GF-D8 (cell line): ENCODE measurements around the gene CRYGS.
"Not testable (repeated sequence)": the region's sequence is repeated elsewhere in the genome, so short reads cannot be mapped to it uniquely, and the experiment has no call there.

Source experiments
- DNase-seq: peaks from one replicate; lab custom pipeline; 2025; lab: John Stamatoyannopoulos, UW

CRYGS gene

DNA sequence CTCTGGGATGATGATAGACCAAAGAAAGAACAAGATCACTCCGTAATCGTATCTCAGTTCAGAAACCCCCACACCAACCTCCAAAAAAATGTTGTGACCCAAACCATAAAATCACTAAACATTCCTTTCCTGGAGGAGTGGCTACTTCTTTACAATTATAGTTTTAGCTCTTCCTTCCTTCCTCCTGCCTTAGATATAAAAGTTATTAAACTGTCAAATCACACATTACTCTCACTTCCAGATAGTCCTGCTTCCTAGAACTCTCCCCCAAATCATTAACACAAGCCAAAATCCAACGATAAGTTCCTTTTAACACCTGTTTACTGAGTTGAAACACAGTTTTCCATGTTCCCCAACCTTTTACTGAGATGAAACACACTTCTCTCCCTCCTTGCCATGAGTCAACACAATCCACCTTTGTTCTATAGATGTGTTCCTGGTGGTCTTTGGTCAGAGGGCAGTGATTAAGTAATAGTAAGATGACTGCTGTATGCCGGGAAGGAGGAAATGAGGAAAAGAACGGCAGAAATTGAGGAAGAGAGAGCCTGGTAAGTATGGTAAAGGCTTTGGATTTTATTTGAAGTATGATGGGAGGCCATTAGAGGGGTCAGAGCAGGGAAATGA lies 8.3 kb upstream of the CRYGS start:
- no peak for DNase-seq

DNA sequence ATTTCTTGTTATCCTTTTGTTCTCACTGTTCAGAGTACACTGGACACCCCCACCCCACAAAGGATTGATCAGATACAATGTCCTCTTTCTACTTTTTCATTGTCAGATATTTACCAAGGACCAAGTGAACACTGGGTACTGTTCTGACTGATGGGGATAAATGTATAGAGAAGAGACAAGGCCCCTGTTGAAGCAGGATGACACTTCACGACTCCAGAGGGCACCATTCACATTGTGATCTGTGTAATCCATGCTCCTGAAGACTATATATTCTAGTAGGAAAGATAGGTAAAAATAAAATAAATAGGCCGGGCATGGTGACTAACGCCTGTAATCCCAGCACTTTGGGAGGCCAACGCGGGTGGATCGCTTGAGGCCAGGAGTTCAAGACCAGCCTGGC lies 7.2 kb upstream of the CRYGS start:
- DNase-seq = no peak

DNA sequence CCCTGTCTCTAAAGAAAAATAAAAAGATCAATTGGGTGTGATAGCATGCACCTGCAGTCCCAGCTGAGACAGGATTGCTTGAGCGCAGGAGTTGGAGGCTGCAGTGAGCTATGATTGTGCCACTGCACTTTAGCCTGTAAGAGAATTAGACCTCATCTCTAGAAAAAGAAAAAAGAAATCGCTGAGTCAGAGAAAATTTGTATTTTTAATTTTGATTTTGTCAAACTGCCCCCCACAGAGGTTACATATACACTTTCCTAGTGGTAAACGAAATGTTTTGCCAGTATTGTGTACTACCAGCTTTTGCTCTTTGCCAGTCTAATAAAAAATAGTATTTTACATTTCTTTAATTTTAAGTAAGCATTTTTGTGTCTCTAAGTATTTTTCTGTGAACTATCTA lies 5.3 kb upstream of the CRYGS start:
- DNase-seq = no peak

DNA sequence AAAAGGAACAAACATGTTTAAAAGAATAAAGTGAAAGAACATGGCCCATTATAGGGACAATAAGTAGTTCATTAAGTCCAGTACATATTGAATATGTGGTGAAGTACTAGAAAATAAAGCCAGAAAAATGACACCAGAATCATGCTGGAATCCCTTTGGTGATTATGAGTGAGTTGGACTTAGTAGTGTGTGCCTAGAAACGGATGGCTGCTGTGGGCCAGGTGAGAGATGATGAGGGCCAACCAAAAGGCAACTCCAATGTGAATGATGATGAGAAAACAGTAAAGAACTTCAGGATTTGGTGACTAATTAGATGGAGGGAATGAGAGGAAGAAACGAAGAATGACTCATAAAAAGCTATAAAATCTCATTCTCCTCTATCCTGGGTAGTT lies 3.3 kb downstream of the CRYGS start:
- no peak for DNase-seq

DNA sequence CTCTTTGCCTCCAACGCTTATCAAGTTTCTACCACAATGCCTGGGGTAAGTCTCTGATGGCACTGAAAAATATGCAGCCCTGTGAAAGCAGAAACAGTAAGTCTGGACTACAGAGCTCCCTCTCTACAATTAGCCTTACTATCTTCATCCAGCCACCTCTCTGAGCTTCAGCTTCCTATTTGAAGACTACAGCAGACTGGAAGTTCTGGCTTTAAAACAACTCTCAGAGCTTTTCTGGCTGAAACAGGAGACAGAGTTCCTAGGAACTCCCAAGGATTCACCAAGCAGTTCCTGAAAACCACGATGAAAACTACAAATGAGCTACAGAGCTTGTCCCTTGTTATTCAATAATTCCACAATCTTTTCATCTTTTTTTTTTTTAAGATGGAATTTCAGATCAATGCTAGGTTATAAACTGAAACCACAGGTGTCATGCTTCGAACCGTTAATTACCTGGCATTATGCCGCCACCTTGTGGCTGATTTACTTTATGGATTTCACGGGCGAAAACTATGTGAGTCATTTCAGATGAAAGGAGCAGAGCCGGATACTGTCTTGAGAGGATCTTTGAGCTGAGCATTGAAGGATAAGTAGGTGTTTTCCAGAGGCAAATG lies 3.9 kb downstream of the CRYGS start:
- peak; percentile 35 for DNase-seq

DNA sequence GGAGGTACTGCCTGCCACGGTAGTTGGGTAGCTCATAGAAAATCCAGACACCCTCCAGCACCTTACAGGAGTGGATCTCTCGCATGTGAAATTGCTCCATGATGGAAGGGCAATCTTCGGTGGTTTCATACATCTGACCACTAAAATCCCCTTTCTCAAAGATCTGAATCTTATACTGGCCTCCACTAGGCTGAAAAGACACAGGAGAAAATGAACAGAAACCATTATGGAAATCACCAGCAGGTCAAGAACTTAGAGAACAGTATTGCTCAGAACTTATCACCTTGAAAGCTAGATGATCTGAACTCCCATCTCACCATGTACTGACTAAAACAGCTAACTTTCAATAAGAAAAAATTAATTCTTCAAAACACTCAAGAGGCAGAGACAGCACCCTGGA lies 5.4 kb downstream of the CRYGS start:
- DNase-seq = no peak

DNA sequence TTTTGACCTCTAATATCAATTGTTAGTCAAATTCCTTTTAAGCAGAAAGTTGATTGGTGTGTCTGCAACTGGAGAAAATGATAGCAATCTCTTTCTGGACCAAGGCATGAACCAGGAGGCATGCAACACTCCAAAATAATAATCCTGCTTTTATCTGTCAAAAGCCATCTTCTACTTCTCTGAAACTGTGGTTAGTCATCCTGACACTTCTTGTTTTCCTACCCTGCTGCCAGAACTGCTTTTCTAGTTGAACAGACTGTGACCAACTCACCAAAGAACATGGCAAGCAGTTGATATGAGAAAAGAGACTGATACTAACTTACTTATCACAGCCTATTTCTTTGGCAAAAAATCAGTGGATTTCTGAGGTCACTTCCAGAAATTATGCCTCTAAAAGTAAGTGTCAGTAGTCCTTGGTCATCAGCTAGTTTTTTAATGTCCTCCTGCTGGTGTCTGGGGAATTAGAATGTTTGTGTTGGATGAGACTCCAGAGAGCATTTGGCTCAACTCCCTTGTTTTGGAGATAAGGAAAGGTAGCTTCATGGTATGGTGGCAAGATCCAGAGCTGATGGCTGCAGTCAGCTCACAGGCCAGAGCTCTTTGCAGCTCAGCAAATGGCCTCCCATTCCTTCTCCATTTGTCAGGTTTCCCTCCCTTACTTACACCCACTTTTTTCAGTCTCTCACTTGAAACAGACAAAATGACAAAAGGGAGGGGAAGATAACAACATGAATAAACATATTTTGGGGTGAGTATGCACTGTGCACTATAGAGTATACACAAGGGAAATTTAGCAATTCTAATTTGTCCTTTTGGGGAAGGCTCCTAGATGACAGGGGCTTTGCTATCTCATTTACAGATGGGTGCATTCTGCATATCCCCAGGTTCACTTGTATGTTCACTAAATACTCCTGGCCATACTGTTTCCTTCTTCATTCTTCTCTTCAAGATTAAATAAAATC lies 7.0 kb downstream of the CRYGS start:
- DNase-seq = peak; percentile 24

DNA sequence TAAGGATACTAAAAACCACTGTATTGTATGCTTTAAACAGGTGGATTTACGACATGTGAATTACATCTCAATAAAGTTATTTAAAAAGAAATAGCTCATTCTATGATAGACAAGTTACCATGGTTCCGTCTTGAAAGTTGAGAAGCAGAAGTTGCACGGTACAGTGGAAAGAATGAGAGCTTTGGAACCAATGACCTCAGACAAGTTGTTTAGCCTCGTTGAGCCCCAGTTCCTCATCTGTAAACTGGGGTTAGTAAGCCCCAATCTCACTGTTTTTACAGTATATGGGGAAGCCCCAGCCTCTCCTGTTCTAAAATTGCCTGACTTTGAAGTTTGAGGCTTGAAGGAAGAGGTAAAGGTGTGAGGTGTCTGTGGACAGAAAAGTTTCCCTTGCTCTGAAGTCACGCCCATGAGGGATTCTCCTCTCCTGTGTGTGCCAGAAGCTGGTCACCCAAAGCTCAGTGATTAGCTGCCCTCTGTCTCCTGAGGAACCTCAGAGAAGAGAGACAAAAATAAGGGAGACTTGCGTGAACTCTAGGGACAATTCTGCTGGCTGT lies 10.0 kb downstream of the CRYGS start:
- DNase-seq = peak; percentile 46

DNA sequence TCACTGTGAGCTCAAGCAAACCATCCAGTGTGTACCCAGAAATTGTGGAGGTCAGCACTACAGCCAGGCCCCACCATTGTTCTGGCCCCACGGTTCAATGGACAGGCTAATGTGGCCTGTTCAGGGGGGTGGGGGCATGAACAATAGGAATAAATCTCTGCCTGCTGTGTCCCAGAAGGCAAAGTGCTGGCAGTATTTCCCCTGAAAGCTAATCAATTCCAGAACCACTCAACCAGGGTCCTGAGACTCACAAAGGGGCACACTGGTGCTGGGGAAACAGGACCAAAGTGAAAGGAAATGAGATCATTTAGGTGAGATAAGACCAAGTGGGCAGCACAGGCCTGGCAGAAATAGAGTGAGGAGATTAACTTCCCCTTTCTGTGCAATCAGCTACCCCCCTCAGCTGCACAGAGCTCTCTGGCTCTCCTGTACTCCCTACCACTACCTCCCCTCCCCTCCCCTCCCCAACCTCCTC lies 11.5 kb downstream of the CRYGS start:
- peak; percentile 73 for DNase-seq

DNA sequence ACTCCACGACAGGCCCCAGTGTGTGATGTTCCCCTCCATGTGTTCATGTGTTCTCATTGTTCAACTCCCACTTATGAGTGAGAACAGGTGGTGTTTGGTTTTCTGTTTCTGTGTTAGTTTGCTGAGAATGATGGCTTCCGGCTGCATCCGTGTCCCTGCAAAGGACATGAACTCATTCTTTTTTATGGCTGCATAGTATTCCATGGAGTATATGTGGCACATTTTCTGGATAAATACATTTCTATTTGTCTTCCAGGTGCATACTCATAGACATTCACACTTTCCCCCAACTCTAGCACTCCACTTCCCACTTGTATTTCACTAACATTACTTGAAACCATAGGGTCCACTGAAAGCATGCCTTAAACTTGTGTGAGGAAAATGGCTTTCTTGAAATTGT lies 12.5 kb downstream of the CRYGS start:
- DNase-seq = not testable (repeated sequence)

DNA sequence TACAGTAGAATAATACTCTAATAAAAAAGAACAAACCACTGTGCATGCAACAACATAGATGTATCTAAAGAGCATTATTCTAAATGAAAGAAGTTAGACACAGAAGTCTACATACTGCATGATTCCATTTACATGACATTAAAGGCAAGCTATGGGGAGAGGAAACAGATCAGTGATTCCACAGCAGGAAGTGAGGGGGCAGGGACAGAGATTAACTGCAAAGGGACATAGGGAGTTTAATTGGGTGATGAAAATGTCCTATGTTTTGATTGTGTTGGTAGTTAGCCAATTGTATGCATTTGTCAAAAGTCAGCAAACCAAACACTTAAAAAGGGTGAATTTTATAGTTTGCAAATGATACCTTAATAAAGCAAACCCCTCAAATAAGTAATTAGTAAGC lies 13.8 kb downstream of the CRYGS start:
- DNase-seq = no peak

DNA sequence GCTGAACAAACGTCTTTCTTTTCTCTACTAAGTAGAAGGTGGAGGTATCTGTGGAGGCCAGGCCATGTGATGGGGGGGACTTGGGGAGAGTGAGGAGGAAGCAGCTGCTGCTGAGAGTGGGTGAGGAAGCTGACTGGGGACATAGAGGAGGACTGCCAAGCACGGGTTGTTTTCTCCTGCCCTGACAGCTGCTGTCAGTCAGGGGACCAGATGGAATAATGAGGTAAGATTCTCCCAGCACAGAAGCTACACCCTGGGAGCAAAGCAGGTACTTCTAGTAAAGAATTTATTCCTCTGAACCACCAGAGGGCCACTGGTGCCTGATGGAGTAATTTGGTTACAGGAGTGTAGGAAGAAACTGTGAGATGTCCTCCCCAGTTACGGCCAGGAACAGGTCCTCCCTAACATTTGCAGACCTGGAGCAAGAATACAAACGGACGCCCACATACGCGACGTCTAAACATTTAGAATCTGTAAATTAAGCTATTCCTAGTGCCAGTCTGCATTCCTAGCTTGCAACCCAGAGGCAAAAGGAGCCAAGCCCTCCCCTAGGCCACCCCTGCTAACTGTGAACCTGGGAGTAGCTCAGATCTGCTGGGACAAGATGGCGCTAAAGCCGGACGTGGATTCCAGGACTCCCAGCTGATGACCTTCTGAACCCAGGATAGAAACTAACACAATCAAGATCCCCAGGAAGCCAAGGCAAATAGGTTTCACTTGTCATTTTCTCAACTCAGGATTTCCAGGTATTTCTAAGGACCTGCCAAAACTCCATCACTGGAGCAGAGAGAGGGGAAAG lies 14.8 kb downstream of the CRYGS start:
- peak; percentile 33 for DNase-seq

DNA sequence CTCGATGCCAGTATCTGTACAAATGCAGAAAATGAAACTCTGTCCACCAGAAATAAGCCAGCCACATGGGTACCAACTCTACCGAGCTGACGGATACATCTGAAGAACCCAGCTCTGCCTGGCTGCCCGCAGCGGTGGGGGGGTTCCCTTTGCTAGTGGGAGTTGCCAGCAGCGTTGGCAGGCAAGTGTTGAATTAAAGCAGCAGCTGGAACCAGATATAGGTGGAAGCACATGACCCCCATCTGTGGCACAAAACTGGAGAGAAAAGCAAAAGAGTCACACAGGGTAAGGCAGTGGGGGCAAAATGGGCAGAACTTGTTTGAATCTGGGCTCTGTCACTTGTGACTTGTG lies 17.9 kb downstream of the CRYGS start:
- no peak for DNase-seq

DNA sequence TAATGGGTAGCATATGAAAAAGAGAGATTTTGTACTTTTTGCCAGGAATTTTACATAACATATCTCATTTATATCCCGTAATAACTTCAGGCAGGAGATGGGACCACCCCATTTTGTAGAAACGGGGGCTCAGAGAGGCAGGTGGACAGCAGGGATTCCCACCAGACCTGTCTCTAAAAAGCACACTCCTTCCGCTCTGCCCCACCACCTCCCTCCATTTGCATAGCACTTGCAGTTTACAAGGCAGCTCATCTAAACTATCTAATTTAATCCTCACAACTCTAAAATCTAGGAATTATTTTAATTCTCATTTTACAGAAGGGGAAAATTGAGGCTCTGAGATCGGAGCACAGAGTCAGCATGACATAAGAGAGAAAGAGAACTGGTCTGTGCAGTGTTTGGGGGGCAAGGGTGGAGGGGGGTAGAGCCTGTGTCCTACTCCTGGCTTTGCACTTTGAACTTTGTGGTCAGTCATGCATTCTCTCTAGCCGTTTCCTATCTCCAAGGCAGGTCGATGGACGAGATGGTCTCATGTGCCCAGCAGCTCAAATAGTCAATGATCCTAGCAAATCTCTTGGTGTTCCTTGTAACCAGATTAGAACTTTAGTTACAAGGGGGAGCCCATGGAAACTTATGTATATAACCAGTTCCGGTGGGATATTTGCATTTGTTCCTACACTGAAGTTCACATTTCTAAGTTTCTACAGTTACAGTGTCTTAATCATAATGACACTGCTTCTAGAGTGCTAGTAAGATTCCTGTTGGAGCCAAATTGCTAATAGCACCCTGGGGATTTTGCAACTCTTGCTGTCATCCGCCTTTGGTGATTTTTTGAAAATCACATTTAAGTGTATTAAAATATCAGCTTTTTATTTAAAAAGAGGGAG lies 18.6 kb downstream of the CRYGS start:
- no peak for DNase-seq

DNA sequence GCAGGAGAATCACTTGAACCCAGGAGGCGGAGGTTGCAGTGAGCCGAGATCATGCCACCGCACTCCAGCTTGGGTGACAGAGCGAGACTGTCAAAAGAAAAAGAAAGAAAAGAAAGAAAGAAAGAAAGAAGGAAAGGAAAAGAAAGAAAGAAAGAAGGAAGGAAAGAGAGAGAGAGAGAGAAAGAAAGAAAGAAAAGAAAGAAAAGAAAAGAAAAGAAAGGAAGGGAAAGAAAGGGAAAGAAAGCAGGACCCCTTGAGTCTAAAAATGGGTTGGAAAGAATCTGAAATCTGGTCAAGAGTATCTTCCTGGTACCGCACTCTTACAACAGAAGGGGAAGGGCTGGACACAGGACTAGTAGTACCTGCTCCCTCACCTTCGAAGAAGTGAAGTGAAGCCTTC lies 19.6 kb downstream of the CRYGS start:
- no peak for DNase-seq

DNA sequence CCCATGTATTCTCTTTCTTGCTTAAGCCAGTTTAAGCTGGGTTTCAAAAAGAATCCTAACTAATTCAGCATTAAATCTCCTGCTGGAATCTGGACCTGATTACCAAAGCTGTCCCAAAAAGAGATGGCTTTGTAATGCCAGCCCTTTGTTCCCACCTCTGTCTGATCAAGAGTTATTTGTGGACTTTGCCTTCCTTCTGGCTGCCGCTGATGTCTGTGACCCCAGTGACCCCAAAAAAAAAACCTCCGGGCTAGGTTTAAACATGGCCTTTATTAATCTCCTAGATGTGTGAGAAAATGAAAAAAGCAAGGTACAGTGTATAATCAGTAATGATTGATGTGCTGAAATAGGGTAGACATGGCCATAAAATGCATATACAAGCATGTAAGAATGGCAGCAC lies 20.7 kb downstream of the CRYGS start:
- no peak for DNase-seq

DNA sequence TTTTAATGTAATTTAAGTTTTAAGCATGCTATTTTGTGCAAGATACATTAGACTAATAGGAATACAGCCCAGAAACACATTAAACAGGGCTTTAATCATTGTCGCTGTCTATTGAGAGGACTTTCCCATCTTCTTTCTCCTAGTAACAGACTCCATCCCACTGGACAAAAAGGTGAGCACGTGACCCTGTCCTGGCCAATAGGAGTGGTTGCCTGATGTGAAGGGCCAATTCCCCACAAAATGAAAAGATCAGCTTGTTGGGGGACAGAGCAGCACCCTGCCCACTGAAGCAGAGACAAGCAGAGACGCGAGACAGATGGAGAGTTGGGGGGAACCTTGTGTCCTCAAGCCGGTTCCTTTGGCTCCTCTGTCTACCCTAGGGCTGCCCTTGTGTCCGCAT lies 21.2 kb downstream of the CRYGS start:
- no peak for DNase-seq

DNA sequence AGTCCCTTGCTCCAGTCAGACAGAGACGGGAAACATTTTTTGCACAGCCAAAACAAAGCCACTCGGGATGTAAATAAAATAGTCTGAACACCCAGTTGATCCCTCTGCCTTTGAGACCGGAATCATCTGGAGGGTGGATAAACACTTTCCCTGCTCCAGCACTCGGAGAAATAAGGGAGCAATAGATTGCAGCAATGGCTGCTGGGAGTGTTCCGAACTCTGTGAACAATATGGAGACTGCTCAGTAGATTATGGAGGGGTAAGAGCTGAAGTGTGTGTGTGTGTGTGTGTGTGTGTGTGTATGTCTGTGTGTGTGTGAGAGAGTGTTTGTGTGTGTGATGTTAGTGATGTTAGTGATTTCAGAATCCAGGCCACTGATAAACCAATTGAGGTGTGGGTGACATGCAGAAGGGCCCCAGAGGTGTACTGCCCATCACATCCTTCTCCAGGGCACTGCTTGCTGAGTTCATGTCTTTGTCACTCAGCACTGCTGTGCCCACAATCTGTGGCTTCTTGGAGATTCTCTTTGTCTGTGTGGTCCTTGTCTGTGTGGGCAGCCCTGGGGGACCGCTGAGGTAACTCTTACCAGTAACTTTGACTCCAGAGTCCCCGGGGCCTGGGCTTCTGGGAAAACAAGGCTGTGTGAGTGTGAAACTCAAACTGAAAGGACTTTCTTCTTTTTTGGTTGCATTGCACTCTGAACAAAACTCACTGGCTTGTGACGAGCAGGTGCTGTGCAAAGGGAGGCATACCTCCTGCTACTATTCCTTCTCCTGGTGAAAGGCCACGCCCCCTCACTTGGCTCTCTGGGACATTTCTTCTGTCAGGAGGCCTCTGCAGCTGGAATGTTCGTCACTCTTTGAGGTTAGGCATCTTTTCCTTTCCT lies 23.0 kb downstream of the CRYGS start:
- no peak for DNase-seq

DNA sequence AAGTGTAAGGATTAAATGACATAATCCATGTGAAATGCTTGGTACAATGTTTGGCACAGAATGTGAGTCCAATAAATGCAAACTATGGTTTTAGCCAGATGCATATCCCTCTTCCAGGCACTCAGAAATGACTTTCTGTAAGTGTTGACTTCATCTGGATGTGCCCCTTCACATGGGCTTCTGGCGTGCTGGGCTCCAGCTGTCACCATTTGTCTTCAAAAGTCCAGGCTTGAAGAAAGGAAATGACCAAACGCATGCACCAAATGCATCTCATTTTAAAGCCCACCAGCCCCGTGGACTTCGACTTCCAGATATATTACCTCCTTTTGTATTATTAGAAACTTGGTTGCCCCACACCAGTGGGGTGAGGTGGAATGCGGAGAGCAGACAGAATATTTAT lies 23.7 kb downstream of the CRYGS start:
- DNase-seq = no peak
